Neural progenitor cell (in vitro differentiated cells): Measurements from ENCODE around the gene CD96.

Experiments
- CTCF ChIP-seq: fragments of 200-600 bp; sonication (generic); IDR thresholded peaks from 2 replicates; pipeline ENCODE4 v1.5.1; 2017; ENCODE audit warnings: antibody characterized with exemption, mild to moderate bottlenecking
- EZH2 ChIP-seq: fragments of 200-600 bp; sonication (generic); IDR thresholded peaks from 2 replicates; pipeline ENCODE4 v1.6.1; 2017; ENCODE audit warnings: antibody characterized with exemption, mild to moderate bottlenecking, moderate library complexity

- TF ChIP-seq CTCF (no peak), EZH2 (no peak)
These were observed 24.8 kb downstream of the CD96 start for GRCh38 chr3:111566844-111567243.
